ENCODE data around the gene PSMD5.

PSMD5 gene

GRCh38 chr9:120842685-120843485 lies at the start of gene PSMD5:
Gene PSMD5, minus strand, starts transcription at chr9:120842922. Its CDS starts 13 bp downstream, at chr9:120842909.
- peak; percentile 95 for ATAC-seq (ENCODE audit: low read depth)
- H3K27me3 Mint-ChIP-seq = no peaks in the 10 kb centered on the region

GRCh38 chr9:120891884-120892747 lies 49.4 kb upstream of the PSMD5 start:
- DNase-seq (ENCODE audit: low spot score in 2 of 2) (no peak), ATAC-seq (ENCODE audit: low read depth) (no peak)
- peak overlapping the region; percentile 30 for H3K27ac Mint-ChIP-seq
- H3K4me1 Mint-ChIP-seq = peaks cover 31% of the 10 kb centered on the region
- peak overlapping the region; percentile 10 for H3K4me3 Mint-ChIP-seq
- no peaks in the 10 kb centered on the region for H3K9me3 Mint-ChIP-seq
- no peaks in the 10 kb centered on the region for H3K27me3 Mint-ChIP-seq
- no peaks in the 10 kb centered on the region for H3K36me3 Mint-ChIP-seq

More at GRCh38 chr9:120842685-120843485, at the start of gene PSMD5:
- Mint-ChIP-seq H3K27ac (peak within 1 kb of the TSS; percentile 100), H3K4me3 (peak within 1 kb of the TSS; percentile 91), H3K36me3 (peaks cover 15% of the 10 kb centered on the region), H3K4me1 (peaks cover 39% of the 10 kb centered on the region), H3K9me3 (no peaks in the 10 kb centered on the region)
- peak; percentile 86 to 95 for DNase-seq (ENCODE audit: low spot score in 2 of 2)

DNA sequence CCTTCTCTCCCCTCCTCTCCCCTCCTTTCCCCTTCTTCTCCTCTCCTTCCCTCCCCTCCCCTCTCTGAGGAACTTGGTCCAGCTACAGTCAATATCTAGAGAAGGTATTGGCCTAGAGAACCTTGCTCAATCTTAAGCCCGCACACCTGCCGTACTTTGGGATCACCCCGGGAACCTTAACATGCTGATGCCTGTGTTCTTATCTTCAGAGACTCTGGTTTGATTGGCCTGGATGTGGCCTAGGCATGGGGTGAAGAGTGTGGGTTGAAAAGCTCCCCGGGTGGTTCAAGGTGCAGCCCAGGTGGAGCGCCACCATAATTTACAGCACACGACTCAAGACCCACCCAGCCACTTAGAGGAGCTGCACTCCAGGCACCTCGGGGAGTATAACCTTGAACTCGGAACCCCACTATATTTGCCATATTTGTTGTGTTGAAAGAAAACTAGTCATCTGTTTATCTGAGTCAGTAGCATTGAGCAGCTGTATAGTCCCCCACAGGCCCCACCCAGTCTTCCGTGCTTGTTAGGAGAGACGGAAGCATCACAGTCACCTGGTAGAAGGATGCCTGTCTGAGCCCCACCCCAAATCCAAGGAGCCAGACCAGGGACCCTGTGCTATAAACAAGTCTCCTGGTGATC lies 48.6 kb upstream of the PSMD5 start:
- Mint-ChIP-seq H3K27me3 (no peaks in the 10 kb centered on the region), H3K9me3 (no peaks in the 10 kb centered on the region), H3K4me1 (peaks cover 27% of the 10 kb centered on the region), H3K4me3 (no peak overlapping the region), H3K27ac (no peak overlapping the region), H3K36me3 (no peaks in the 10 kb centered on the region)
- ATAC-seq (ENCODE audit: low read depth) = no peak
- DNase-seq (ENCODE audit: low spot score in 2 of 2) = no peak

GRCh38 chr9:120890320-120891244 lies 47.9 kb upstream of the PSMD5 start:
- Mint-ChIP-seq H3K27ac (no peak overlapping the region), H3K36me3 (no peaks in the 10 kb centered on the region)
- no peak for DNase-seq (ENCODE audit: low spot score in 2 of 2)

GRCh38 chr9:120889606-120890271 lies 47.0 kb upstream of the PSMD5 start:
- ATAC-seq (ENCODE audit: low read depth) (no peak), DNase-seq (ENCODE audit: low spot score in 2 of 2) (no peak)
- Mint-ChIP-seq H3K36me3 (no peaks in the 10 kb centered on the region), H3K27ac (no peak overlapping the region), H3K27me3 (no peaks in the 10 kb centered on the region), H3K4me3 (no peak overlapping the region), H3K9me3 (no peaks in the 10 kb centered on the region), H3K4me1 (peaks cover 31% of the 10 kb centered on the region)

More at GRCh38 chr9:120890320-120891244, 47.9 kb upstream of the PSMD5 start:
- ATAC-seq (ENCODE audit: low read depth) = no peak
- peaks cover 31% of the 10 kb centered on the region for H3K4me1 Mint-ChIP-seq
- H3K27me3 Mint-ChIP-seq = no peaks in the 10 kb centered on the region
- H3K4me3 Mint-ChIP-seq = no peak overlapping the region
- no peaks in the 10 kb centered on the region for H3K9me3 Mint-ChIP-seq

GRCh38 chr9:120888626-120889025 lies 45.9 kb upstream of the PSMD5 start:
- ATAC-seq (ENCODE audit: low read depth) = no peak
- no peaks in the 10 kb centered on the region for H3K36me3 Mint-ChIP-seq
- H3K4me3 Mint-ChIP-seq = no peak overlapping the region
- no peaks in the 10 kb centered on the region for H3K9me3 Mint-ChIP-seq
- no peaks in the 10 kb centered on the region for H3K27me3 Mint-ChIP-seq
- DNase-seq (ENCODE audit: low spot score in 2 of 2) = no peak
- peaks cover 31% of the 10 kb centered on the region for H3K4me1 Mint-ChIP-seq
- no peak overlapping the region for H3K27ac Mint-ChIP-seq

GRCh38 chr9:120886490-120886967 lies 43.8 kb upstream of the PSMD5 start:
- ATAC-seq (ENCODE audit: low read depth) (no peak), DNase-seq (ENCODE audit: low spot score in 2 of 2) (no peak)
- no peaks in the 10 kb centered on the region for H3K9me3 Mint-ChIP-seq
- peaks cover 2% of the 10 kb centered on the region for H3K27me3 Mint-ChIP-seq
- H3K27ac Mint-ChIP-seq = no peak overlapping the region
- H3K36me3 Mint-ChIP-seq = no peaks in the 10 kb centered on the region
- no peak overlapping the region for H3K4me3 Mint-ChIP-seq
- peaks cover 12% of the 10 kb centered on the region for H3K4me1 Mint-ChIP-seq

- H3K4me1 Mint-ChIP-seq = peaks cover 8% of the 10 kb centered on the region
- no peaks in the 10 kb centered on the region for H3K9me3 Mint-ChIP-seq
- H3K36me3 Mint-ChIP-seq = no peaks in the 10 kb centered on the region
- no peak for DNase-seq (ENCODE audit: low spot score in 2 of 2)
- peaks cover 2% of the 10 kb centered on the region for H3K27me3 Mint-ChIP-seq
- H3K27ac Mint-ChIP-seq = no peak overlapping the region
- no peak for ATAC-seq (ENCODE audit: low read depth)
- no peak overlapping the region for H3K4me3 Mint-ChIP-seq
These were observed 43.2 kb upstream of the PSMD5 start for GRCh38 chr9:120885958-120886357.

DNA sequence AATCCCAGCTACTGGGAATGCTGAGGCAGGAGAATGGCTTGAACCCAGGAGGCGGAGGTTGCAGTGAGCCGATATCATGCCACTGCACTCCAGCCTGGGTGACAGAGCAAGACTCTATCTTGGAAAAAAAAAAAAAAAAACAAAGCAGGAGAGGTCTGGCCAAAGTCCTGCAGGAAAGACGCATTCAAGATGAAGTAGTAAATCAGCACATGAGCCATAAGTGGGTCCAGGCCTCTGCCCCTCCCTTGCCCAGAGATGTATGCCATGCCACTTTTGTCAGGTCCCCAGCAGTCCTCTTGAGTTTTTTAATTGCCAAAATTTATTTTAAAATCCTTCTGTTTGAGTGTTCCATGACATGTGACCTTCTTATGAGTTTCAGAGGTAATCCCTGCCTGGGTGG lies 42.7 kb upstream of the PSMD5 start:
- H3K4me3 Mint-ChIP-seq = no peak overlapping the region
- peaks cover 5% of the 10 kb centered on the region for H3K4me1 Mint-ChIP-seq

DNA sequence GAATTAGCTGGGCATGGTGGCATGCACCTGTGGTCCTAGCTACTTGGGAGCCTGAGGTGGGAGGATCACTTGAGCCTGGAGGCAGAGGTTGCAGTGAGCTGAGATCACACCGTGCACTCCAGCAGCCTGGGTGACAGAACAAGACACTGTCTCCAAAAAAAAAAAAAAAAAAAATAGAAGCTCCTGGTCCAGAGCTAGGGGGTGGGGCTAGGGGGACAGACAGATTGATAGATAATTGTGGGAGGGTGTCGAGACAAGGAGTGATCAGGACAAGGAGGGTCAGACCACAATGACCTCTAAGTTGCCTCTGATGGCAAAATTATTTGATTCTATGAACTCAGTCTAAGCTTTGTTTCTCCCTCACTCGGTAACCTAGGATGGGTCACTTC lies 40.9 kb upstream of the PSMD5 start:
- Mint-ChIP-seq H3K27ac (no peak overlapping the region), H3K36me3 (no peaks in the 10 kb centered on the region), H3K4me1 (peaks cover 16% of the 10 kb centered on the region), H3K27me3 (peaks cover 6% of the 10 kb centered on the region), H3K9me3 (no peaks in the 10 kb centered on the region), H3K4me3 (no peak overlapping the region)
- no peak for DNase-seq (ENCODE audit: low spot score in 2 of 2)
- ATAC-seq (ENCODE audit: low read depth) = no peak

More for the DNA sequence above, 42.7 kb upstream of the PSMD5 start:
- ATAC-seq (ENCODE audit: low read depth) (no peak), DNase-seq (ENCODE audit: low spot score in 2 of 2) (no peak)
- Mint-ChIP-seq H3K9me3 (no peaks in the 10 kb centered on the region), H3K27me3 (peaks cover 3% of the 10 kb centered on the region), H3K27ac (no peak overlapping the region), H3K36me3 (no peaks in the 10 kb centered on the region)

GRCh38 chr9:120882935-120883607 lies 40.3 kb upstream of the PSMD5 start:
- H3K4me3 Mint-ChIP-seq = no peak overlapping the region
- DNase-seq (ENCODE audit: low spot score in 2 of 2) (no peak), ATAC-seq (ENCODE audit: low read depth) (no peak)
- no peaks in the 10 kb centered on the region for H3K36me3 Mint-ChIP-seq
- peaks cover 6% of the 10 kb centered on the region for H3K27me3 Mint-ChIP-seq
- H3K4me1 Mint-ChIP-seq = peaks cover 21% of the 10 kb centered on the region
- H3K27ac Mint-ChIP-seq = no peak overlapping the region
- H3K9me3 Mint-ChIP-seq = no peaks in the 10 kb centered on the region

DNA sequence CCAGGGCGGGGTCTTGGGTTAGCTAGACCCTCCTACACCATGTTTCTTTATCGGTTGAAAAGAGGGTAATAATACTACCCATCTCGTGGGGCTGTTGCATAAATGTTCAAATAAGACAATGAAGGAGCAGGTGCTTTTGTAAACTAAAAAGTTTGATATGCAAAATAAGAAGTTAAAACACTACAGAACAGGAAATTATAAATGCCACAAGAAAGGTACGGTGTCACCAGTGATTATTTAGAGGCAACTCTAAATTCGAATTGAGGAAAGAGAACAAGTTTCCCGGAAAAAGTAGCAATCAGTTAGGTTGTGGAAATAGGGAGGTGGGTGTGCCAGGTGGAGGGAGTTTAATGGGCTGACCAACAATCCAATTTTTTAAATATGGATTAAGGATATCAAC lies 36.7 kb upstream of the PSMD5 start:
- H3K36me3 Mint-ChIP-seq = no peaks in the 10 kb centered on the region
- no peak overlapping the region for H3K4me3 Mint-ChIP-seq

More for the DNA sequence above, 36.7 kb upstream of the PSMD5 start:
- Mint-ChIP-seq H3K27me3 (peaks cover 9% of the 10 kb centered on the region), H3K9me3 (no peaks in the 10 kb centered on the region), H3K4me1 (peaks cover 27% of the 10 kb centered on the region), H3K27ac (no peak overlapping the region)
- no peak for ATAC-seq (ENCODE audit: low read depth)
- DNase-seq (ENCODE audit: low spot score in 2 of 2) = no peak

Data from memory B cell (primary cell).